ENCODE measurements around the gene TIAM2.
"Not testable (repeated sequence)": the region's sequence is repeated elsewhere in the genome, so short reads cannot be mapped to it uniquely, and the experiment has no call there.

TIAM2 gene

DNA sequence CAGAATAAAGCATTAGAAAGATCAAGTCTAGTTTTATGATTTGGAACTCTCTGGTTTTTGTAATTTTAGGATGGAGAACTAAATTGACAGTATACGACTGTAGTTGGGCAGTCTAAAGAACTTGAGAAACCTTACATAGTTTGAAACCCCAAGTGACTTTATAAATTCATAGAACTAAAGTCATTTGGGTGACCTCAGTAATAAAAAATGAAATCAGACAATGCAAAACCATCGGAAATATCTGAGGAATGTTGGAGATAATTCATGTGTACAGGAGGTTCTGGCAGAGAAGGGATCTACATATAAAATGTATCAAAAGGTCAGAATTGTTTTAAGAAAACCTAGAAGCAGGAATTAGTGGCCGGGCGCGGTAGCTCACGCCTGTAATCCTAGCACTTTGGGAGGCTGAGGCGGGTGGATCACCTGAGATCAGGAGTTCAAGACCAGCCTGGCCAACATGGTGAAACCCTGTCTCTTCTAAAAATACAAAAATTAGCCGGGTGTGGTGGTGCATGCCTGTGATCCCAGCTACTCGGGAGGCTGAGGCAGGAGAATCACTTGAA, 108.0 kb downstream of the TIAM2 start:
- not testable (repeated sequence) for H3K36me3 ChIP-seq (ENCODE audit: insufficient read depth, low read length); H3K27ac ChIP-seq (ENCODE audit: low read depth, low read length); H3K9ac ChIP-seq (ENCODE audit: low read depth, low read length); H3K9me3 ChIP-seq (ENCODE audit: insufficient read depth, low read depth, low read length); H3K4me1 ChIP-seq (ENCODE audit: insufficient read depth, low read length); H3K4me3 ChIP-seq (ENCODE audit: low read length); H3K27me3 ChIP-seq (ENCODE audit: insufficient read depth, low read length)
- 91% methylated on average over 9 of the region's 9 CpGs for WGBS

DNA sequence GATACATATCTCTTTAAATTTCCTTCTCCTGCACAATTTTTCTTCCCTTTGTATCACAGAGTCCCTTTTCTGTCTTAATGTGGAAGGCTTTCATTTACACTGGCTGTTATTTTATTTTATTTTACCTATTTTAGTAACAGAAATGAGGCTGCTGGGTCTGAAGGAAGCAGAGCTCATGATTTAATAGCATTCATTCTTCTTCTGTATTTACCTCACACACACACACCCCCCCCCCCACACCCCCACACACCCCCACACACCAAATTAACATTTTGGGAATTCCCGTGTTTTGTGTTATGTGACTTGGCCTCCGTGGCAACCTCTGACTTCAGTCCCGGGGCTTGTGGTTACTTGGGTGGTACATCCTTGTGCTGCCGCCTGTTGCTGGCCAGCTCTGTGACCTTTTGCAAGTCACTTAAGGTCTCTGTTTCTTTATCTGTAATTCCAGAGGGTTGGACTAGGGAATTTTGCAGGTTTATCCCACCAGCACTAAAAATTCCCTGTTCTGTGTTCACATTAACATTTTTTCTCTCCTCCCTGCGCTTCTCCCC, 108.8 kb downstream of the TIAM2 start:
- Histone ChIP-seq H3K36me3 (ENCODE audit: insufficient read depth, low read length) (no peaks in the 10 kb centered on the region), H3K4me3 (ENCODE audit: low read length) (no peak overlapping the region), H3K4me1 (ENCODE audit: insufficient read depth, low read length) (peaks cover 5% of the 10 kb centered on the region; the same call in 1 of the 2 replicates), H3K27me3 (ENCODE audit: insufficient read depth, low read length) (no peaks in the 10 kb centered on the region), H3K9ac (ENCODE audit: low read depth, low read length) (no peak overlapping the region), H3K9me3 (ENCODE audit: insufficient read depth, low read depth, low read length) (no peaks in the 10 kb centered on the region), H3K27ac (ENCODE audit: low read depth, low read length) (no peak overlapping the region)
- WGBS = 82% methylated on average over 5 of the region's 5 CpGs

DNA sequence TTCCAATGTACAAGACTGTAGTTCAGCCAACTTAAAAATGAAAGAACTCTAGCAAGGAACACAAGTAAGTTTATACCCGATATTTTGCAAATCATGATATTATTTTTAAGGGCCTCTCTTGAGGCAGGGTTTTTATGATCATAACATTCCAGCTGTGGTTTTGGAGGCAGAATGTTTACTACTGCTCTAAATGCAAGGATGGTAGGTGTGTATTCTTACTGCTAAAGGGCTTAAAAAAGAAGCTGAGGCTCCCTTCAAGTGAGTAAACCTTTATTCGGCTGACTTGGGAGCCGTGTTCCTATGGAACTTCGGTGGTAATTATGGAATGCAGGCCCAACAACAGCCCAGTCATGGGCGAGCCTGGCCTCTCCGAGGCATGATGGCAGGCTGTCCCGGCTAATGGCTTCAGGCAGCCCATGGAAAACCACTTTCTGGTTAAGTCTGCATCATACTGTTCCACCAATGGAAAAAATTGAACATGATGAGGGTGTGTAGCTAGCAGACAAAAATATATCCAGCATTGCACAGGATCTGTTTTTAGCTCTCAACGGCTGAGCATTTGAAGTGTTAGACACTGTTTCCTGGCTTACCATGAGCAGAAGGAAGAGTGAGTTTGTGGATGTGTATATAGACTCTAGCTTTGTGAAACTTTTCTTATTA, 111.5 kb downstream of the TIAM2 start:
- H3K36me3 ChIP-seq (ENCODE audit: insufficient read depth, low read length) = no peaks in the 10 kb centered on the region
- H3K9me3 ChIP-seq (ENCODE audit: insufficient read depth, low read depth, low read length) = no peaks in the 10 kb centered on the region
- no peak overlapping the region for H3K27ac ChIP-seq (ENCODE audit: low read depth, low read length)
- H3K4me1 ChIP-seq (ENCODE audit: insufficient read depth, low read length) = peaks cover 19% of the 10 kb centered on the region
- H3K27me3 ChIP-seq (ENCODE audit: insufficient read depth, low read length) = no peaks in the 10 kb centered on the region
- WGBS = 91% methylated on average over 8 of the region's 8 CpGs
- H3K9ac ChIP-seq (ENCODE audit: low read depth, low read length) = no peak overlapping the region
- no peak overlapping the region for H3K4me3 ChIP-seq (ENCODE audit: low read length)

DNA sequence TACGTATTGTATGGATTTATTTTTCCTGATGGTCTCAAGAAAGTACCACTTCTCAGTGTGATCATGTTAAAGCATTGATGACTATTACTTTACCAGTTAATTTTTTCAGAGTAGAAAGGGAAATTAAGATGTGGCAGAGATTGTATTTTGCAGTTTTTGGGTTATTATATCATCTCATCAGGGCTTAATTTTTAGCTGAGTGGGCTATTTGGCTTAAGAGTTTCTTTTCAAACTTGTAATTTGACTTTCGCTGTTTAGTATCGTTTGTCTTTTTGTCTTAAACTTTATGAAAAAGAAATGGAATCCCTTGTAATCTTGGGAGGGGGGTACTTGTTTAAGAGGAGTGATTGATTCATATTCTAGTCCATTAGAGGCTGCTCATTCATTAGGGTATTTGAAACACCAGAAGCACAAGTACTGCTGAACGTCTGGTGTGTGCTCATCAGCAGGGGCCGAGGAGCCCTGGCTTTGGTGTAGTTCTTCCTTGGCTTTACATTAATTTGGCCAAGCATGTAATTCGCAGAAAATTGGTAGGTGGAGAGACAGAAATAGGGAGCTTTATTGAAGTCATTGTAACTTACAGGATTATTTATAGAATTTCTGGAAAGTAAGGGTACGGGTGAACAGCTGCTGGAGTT, 112.4 kb downstream of the TIAM2 start:
- no peak overlapping the region for H3K27ac ChIP-seq (ENCODE audit: low read depth, low read length)

DNA sequence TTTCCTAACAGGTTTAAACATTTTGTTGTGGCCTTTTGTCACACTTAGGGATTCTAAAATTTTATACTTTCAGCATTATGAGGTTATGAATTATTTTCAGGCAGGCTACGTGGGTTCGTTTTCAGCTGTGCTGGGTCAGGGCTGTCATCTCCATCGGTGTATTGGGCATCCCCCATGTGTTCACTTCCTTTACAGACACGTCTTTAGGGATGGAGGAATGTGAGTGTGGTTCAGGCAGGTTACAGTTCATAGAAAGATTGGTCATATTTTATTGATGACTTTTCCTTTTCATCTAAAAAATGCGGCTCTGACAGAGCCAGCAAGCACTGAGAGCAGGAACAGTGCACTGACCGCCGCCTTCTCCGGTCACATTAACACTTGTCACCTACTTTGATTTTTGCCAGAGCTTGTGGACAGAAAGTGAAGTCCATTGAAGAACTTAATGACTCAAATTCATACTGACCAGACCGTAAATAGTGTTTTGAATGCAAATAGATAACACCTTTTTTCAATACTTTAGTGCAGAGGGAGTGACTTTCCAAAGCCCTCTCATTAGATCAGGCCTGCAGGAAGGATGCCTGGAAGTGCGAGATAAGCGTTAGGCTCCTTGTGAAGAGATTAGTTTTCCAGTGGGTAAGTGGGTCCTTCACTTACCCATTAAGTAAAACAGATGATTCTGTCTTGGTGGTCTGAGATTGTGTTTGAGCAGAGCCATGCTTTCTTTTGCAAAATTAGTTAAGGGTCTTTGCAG, 113.1 kb downstream of the TIAM2 start:
- H3K4me1 ChIP-seq (ENCODE audit: insufficient read depth, low read length) = peaks cover 25% of the 10 kb centered on the region
- H3K27me3 ChIP-seq (ENCODE audit: insufficient read depth, low read length) = no peaks in the 10 kb centered on the region
- no peak overlapping the region for H3K27ac ChIP-seq (ENCODE audit: low read depth, low read length)
- no peak overlapping the region for H3K4me3 ChIP-seq (ENCODE audit: low read length)
- H3K9ac ChIP-seq (ENCODE audit: low read depth, low read length) = no peak overlapping the region
- H3K36me3 ChIP-seq (ENCODE audit: insufficient read depth, low read length) = no peaks in the 10 kb centered on the region
- no peaks in the 10 kb centered on the region for H3K9me3 ChIP-seq (ENCODE audit: insufficient read depth, low read depth, low read length)
- WGBS = 87% methylated on average over 11 of the region's 11 CpGs

More for the DNA sequence above, 112.4 kb downstream of the TIAM2 start:
- 83% methylated on average over 7 of the region's 7 CpGs for WGBS
- Histone ChIP-seq H3K36me3 (ENCODE audit: insufficient read depth, low read length) (no peaks in the 10 kb centered on the region), H3K27me3 (ENCODE audit: insufficient read depth, low read length) (no peaks in the 10 kb centered on the region), H3K9me3 (ENCODE audit: insufficient read depth, low read depth, low read length) (no peaks in the 10 kb centered on the region), H3K4me3 (ENCODE audit: low read length) (no peak overlapping the region), H3K9ac (ENCODE audit: low read depth, low read length) (no peak overlapping the region), H3K4me1 (ENCODE audit: insufficient read depth, low read length) (peaks cover 21% of the 10 kb centered on the region)

DNA sequence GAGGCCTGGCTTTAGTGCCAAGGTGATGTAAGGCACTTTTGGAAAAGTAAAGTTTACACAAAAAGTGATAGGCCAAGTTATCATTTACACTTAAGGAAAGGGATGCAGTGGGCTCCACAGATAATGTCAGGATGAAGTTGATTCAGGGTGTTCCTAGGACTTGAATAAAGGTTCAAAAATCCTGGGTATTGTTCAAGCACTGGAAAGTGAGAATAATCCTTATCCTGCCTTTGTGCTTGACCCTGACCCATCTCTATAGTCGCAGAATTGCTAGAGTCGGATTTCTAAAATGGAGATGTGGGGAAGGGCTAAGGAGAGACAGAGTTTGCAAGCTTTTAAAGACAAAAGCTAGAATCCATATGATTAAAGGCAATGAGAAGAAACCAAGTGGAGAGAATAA, 115.6 kb downstream of the TIAM2 start:
- peaks cover 25% of the 10 kb centered on the region for H3K4me1 ChIP-seq (ENCODE audit: insufficient read depth, low read length)
- no peaks in the 10 kb centered on the region for H3K27me3 ChIP-seq (ENCODE audit: insufficient read depth, low read length)
- H3K27ac ChIP-seq (ENCODE audit: low read depth, low read length) = no peak overlapping the region
- no peaks in the 10 kb centered on the region for H3K9me3 ChIP-seq (ENCODE audit: insufficient read depth, low read depth, low read length)
- H3K36me3 ChIP-seq (ENCODE audit: insufficient read depth, low read length) = no peaks in the 10 kb centered on the region
- no peak overlapping the region for H3K9ac ChIP-seq (ENCODE audit: low read depth, low read length)
- 61% methylated on average over 2 of the region's 2 CpGs for WGBS
- H3K4me3 ChIP-seq (ENCODE audit: low read length) = no peak overlapping the region

DNA sequence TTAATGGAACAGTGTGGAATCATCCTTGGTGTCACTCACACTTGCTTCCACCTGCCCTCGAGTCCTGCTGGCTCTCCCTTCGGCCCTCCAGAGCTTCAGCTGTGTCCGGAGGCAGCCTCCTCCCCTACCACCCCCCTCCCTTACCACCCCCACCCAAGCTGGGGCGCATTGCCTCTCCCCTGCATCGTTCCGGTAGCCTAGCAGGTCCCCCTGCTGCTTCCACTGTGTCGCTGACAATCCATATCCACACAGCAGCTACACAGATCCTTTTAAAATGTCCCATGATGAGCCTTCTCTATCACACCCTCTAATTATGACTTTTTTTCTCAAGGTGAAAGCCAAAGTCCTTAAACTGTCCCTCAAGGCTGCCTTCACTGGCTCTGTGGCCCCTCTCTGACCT, 117.6 kb downstream of the TIAM2 start:
- Histone ChIP-seq H3K27me3 (ENCODE audit: insufficient read depth, low read length) (no peaks in the 10 kb centered on the region), H3K9me3 (ENCODE audit: insufficient read depth, low read depth, low read length) (no peaks in the 10 kb centered on the region), H3K4me3 (ENCODE audit: low read length) (no peak overlapping the region), H3K27ac (ENCODE audit: low read depth, low read length) (no peak overlapping the region), H3K36me3 (ENCODE audit: insufficient read depth, low read length) (no peaks in the 10 kb centered on the region), H3K4me1 (ENCODE audit: insufficient read depth, low read length) (peaks cover 25% of the 10 kb centered on the region), H3K9ac (ENCODE audit: low read depth, low read length) (no peak overlapping the region)
- 75% methylated on average over 7 of the region's 7 CpGs for WGBS

DNA sequence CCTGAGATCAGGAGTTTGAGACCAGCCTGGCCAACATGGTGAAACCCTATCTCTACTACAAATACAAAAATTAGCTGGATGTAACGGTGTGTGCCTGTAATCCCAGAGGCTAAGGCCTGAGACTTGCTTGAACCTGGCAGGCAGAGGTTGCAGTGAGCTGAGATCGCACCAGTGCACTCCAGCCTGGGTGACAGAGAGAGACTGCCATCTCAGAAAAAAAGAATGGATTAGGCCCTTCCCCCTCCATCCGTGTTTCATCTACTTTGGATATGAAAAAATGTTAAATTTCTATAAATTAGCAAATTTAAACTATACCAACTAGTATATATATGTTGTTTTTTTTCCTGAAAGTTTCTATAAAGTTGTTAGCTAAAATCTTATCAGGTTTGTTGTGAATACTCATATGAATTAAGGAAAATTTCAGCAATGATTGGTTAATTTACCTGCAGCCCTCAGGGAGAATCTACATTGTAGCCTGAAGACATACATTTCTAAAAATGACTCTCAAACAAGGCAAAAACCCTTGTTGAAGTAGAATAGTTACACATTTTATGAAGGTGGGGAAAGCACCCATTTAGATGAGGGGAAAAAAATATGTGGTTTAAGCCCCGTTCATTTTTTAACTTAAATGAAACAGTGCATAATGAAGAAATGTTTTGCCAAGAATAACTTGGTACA, 120.9 kb downstream of the TIAM2 start:
- H3K4me3 ChIP-seq (ENCODE audit: low read length) = no peak overlapping the region
- no peaks in the 10 kb centered on the region for H3K36me3 ChIP-seq (ENCODE audit: insufficient read depth, low read length)
- H3K4me1 ChIP-seq (ENCODE audit: insufficient read depth, low read length) = peaks cover 28% of the 10 kb centered on the region
- H3K27me3 ChIP-seq (ENCODE audit: insufficient read depth, low read length) = no peaks in the 10 kb centered on the region
- no peaks in the 10 kb centered on the region for H3K9me3 ChIP-seq (ENCODE audit: insufficient read depth, low read depth, low read length)
- no peak overlapping the region for H3K9ac ChIP-seq (ENCODE audit: low read depth, low read length)
- no peak overlapping the region for H3K27ac ChIP-seq (ENCODE audit: low read depth, low read length)
- WGBS = 94% methylated on average over 3 of the region's 4 CpGs

DNA sequence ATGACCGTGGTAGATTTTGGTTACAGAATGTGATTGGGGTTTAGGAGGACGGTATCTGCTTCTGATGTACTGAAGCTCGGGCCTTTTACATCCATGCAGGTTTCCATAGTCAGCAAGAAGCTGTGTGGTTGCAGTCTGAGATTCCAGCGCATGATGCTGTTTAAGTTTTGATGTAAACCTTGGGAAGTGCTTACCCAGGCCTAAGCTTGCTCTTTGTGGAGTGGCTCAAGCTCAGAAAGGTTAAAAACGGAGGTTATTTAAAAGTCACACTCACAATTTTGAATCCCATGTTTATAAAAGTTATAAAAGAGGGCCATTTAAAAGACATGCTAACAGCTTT, 121.4 kb downstream of the TIAM2 start:
- Histone ChIP-seq H3K4me3 (ENCODE audit: low read length) (no peak overlapping the region), H3K36me3 (ENCODE audit: insufficient read depth, low read length) (no peaks in the 10 kb centered on the region), H3K9ac (ENCODE audit: low read depth, low read length) (no peak overlapping the region), H3K9me3 (ENCODE audit: insufficient read depth, low read depth, low read length) (no peaks in the 10 kb centered on the region), H3K27ac (ENCODE audit: low read depth, low read length) (no peak overlapping the region), H3K4me1 (ENCODE audit: insufficient read depth, low read length) (peaks cover 28% of the 10 kb centered on the region), H3K27me3 (ENCODE audit: insufficient read depth, low read length) (no peaks in the 10 kb centered on the region)
- WGBS = 92% methylated on average over 5 of the region's 5 CpGs

DNA sequence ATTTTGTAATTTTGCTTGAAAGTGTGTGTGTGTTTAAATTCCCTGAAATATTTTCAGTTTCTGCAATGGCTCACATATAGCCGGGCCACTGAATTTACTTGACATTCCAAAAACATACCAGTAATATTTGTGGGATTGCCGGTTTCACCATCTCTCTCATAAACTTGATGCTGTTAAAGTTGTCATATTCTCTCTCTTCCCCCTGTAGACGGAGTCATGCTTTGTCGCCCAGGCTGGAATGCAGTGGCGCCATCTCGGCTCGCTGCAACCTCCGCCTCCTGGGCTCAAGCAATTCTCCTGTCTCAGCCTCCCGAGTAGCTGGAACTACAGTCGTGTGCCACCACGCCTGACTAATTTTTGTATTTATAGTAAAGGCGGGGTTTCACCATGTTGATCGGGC, 122.1 kb downstream of the TIAM2 start:
- no peak overlapping the region for H3K9ac ChIP-seq (ENCODE audit: low read depth, low read length)
- H3K4me3 ChIP-seq (ENCODE audit: low read length) = no peak overlapping the region
- H3K9me3 ChIP-seq (ENCODE audit: insufficient read depth, low read depth, low read length) = no peaks in the 10 kb centered on the region
- H3K36me3 ChIP-seq (ENCODE audit: insufficient read depth, low read length) = no peaks in the 10 kb centered on the region
- no peak overlapping the region for H3K27ac ChIP-seq (ENCODE audit: low read depth, low read length)
- 93% methylated on average over 13 of the region's 13 CpGs for WGBS
- peaks cover 33% of the 10 kb centered on the region for H3K4me1 ChIP-seq (ENCODE audit: insufficient read depth, low read length)
- H3K27me3 ChIP-seq (ENCODE audit: insufficient read depth, low read length) = no peaks in the 10 kb centered on the region

DNA sequence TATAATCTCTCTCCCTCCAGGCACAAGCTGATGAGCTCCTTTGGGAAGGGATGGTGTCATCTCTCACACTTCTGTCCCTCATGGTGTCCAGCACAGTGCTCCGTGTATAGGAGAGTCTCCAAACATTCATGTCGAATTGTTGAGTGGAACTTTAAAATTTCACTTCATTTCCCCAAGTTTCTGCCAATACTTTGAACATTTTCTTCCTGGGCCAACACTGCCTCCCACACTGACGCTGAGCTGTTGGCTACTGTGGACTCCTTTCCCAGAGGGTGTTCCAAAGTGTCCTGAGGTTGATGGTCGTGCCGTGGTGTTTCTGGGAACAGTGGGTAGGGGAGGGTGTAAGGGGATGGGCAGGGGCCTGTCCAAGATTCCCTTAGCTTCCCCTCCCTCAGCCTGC, 122.7 kb downstream of the TIAM2 start:
- Histone ChIP-seq H3K9ac (ENCODE audit: low read depth, low read length) (no peak overlapping the region), H3K4me3 (ENCODE audit: low read length) (no peak overlapping the region), H3K36me3 (ENCODE audit: insufficient read depth, low read length) (no peaks in the 10 kb centered on the region), H3K9me3 (ENCODE audit: insufficient read depth, low read depth, low read length) (no peaks in the 10 kb centered on the region), H3K27ac (ENCODE audit: low read depth, low read length) (no peak overlapping the region), H3K27me3 (ENCODE audit: insufficient read depth, low read length) (no peaks in the 10 kb centered on the region), H3K4me1 (ENCODE audit: insufficient read depth, low read length) (peaks cover 37% of the 10 kb centered on the region)
- WGBS = 100% methylated on average over 4 of the region's 5 CpGs
